Endothelial cell of umbilical vein (primary cell): ENCODE measurements around the gene ORM2. TPM values are rescaled to one million over a fixed set of nuclear protein-coding genes. Genes with fewer than 3 reads are reported as not detected.

Experiments used
- BruUV-seq: library from RNA; stranded (reverse); fragments of 400-500 nt; replicated peaks from 2 replicates; lab custom pipeline; 2021; lab: Mats Ljungman, UMichigan
- CTCF ChIA-PET: fragments of 300-600, 350-600 bp; sonication (Branson Sonifier 250); formaldehyde crosslinking; loops from one replicate; lab custom pipeline; 2021; ENCODE audit warnings: antibody characterized with exemption, inconsistent platforms; lab: Charles Lee
- POLR2A ChIA-PET: fragments of 300-600, 350-600 bp; sonication (Branson Sonifier 250); formaldehyde crosslinking; loops from one replicate; lab custom pipeline; 2021; ENCODE audit warnings: antibody characterized with exemption, inconsistent platforms; lab: Charles Lee
- DNase-seq: peaks from one replicate; pipeline ENCODE4 v3.0.0-alpha.2; 2011; ENCODE audit warnings: low read depth, low spot score
- FAIRE-seq: peaks from 2 replicates; lab custom pipeline; 2011; peaks lifted over from hg19 to GRCh38; lab: Jason Lieb, UNC
- H2AFZ ChIP-seq: 2 replicates; pipeline ENCODE4 v1.6.0; 2012; ENCODE audit warnings: low read depth, low read length, control low read depth, inconsistent platforms
- H3K27ac ChIP-seq: 2 replicates; pipeline ENCODE4 v1.5.1; 2011; ENCODE audit warnings: low read depth, mild to moderate bottlenecking, control low read depth, low read length, moderate library complexity; ENCODE audit not compliant: insufficient read depth
- H3K27me3 ChIP-seq, 2 experiments: 2 replicates each; pipeline versions ENCODE4 v1.6.0 to v1.6.1; 2011; ENCODE audit warnings: low read length in 2 of 2, mixed read lengths in 1 of 2; ENCODE audit not compliant: control insufficient read depth in 2 of 2, insufficient read depth in 2 of 2
- H3K36me3 ChIP-seq, 2 experiments: 2 replicates in 1 of 2; 3 replicates in 1 of 2; pipeline ENCODE4 v1.5.1; 2011; ENCODE audit warnings: low read length in 2 of 2, mild to moderate bottlenecking in 1 of 2, moderate library complexity in 1 of 2; ENCODE audit not compliant: control insufficient read depth in 2 of 2, insufficient read depth in 2 of 2; ENCODE audit errors: extremely low read depth in 1 of 2
- H3K4me1 ChIP-seq: 3 replicates; pipeline ENCODE4 v1.5.1; 2011; ENCODE audit warnings: mild to moderate bottlenecking, low read length; ENCODE audit not compliant: control insufficient read depth, insufficient read depth; ENCODE audit errors: extremely low read depth
- H3K4me2 ChIP-seq: 2 replicates; pipeline ENCODE4 v1.6.1; 2011; ENCODE audit warnings: low read length, control low read depth, mixed read lengths; ENCODE audit not compliant: insufficient read depth
- H3K4me3 ChIP-seq, 3 experiments: fragments of 200-600 bp in 1 of 3; sonication (generic), shearing (Covaris generic) in 1 of 3; replicated peaks in 1 of 3; 2 replicates each; pipeline ENCODE4 v1.5.1; 2011 to 2016; ENCODE audit warnings: control low read depth in 3 of 3, low read length in 3 of 3, mild to moderate bottlenecking in 2 of 3, inconsistent platforms in 1 of 3, low read depth in 1 of 3, moderate library complexity in 1 of 3; ENCODE audit not compliant: insufficient read depth in 1 of 3
- H3K79me2 ChIP-seq: 2 replicates; pipeline ENCODE4 v1.6.0; 2012; ENCODE audit warnings: low read length, inconsistent platforms; ENCODE audit not compliant: control insufficient read depth, insufficient read depth
- H3K9ac ChIP-seq: replicated peaks from 2 replicates; pipeline ENCODE3; 2011; ENCODE audit warnings: low read length, control low read depth; ENCODE audit not compliant: insufficient read depth; ENCODE audit errors: extremely low read depth
- H3K9me1 ChIP-seq: replicated peaks from 3 replicates; pipeline ENCODE4 v1.6.0; 2011; ENCODE audit warnings: mild to moderate bottlenecking, low read length; ENCODE audit not compliant: control insufficient read depth, insufficient read depth; ENCODE audit errors: extremely low read depth
- H3K9me3 ChIP-seq: replicated peaks from 2 replicates; pipeline ENCODE4 v1.5.1; 2012; ENCODE audit warnings: low read length, inconsistent platforms; ENCODE audit not compliant: control insufficient read depth, insufficient read depth
- H4K20me1 ChIP-seq: replicated peaks from 2 replicates; pipeline ENCODE3; 2011; ENCODE audit warnings: mild to moderate bottlenecking, low read length; ENCODE audit not compliant: control insufficient read depth, insufficient read depth; ENCODE audit errors: extremely low read depth
- EZH2 ChIP-seq: IDR thresholded peaks from 2 replicates; pipeline ENCODE4 v1.6.1; 2012; ENCODE audit warnings: borderline replicate concordance, low read depth, mild to moderate bottlenecking, moderate library complexity, low read length, inconsistent platforms; ENCODE audit not compliant: severe bottlenecking
- FOS ChIP-seq: IDR thresholded peaks from 2 replicates; pipeline ENCODE4 v1.6.1; 2011; ENCODE audit warnings: mild to moderate bottlenecking, low read length, moderate library complexity, borderline replicate concordance; ENCODE audit not compliant: insufficient read depth
- GATA2 ChIP-seq: IDR thresholded peaks from 2 replicates; pipeline ENCODE4 v1.7.0; 2011; ENCODE audit warnings: low read depth, mild to moderate bottlenecking, moderate library complexity, mixed read lengths, low read length; ENCODE audit not compliant: insufficient read length, insufficient read depth
- JUN ChIP-seq: IDR thresholded peaks from 2 replicates; pipeline ENCODE4 v1.6.1; 2011; ENCODE audit warnings: borderline replicate concordance, low read depth; ENCODE audit not compliant: insufficient read length, insufficient read depth
- MYC ChIP-seq: IDR thresholded peaks from one replicate; pipeline ENCODE4 v1.6.1; 2011; ENCODE audit warnings: mild to moderate bottlenecking, low read depth, low read length
- POLR2A ChIP-seq: IDR thresholded peaks from 2 replicates; pipeline ENCODE4 v1.6.1; 2012; ENCODE audit warnings: low read depth, mild to moderate bottlenecking, control low read depth, low read length
- POLR2AphosphoS5 ChIP-seq: IDR thresholded peaks from 2 replicates; pipeline ENCODE4 v1.6.1; 2012; ENCODE audit warnings: low read depth, mild to moderate bottlenecking, control low read depth, low read length, moderate library complexity; ENCODE audit not compliant: insufficient read depth
- dilution Hi-C: fragments of 300-500 bp; cut with MboI; formaldehyde crosslinking; loops from one replicate; pipeline ENCODE4 v1.15.0; 2019; ENCODE audit warnings: low sequenced_read_pairs; ENCODE audit not compliant: extremely low pct_ligation_motif_present
- intact Hi-C: fragments of 100-400 bp; cut with micrococcal nuclease; formaldehyde crosslinking; loops from one replicate; pipeline ENCODE4 v1.10.0; 2022
- polyA plus RNA-seq, 4 experiments: library from polyadenylated mRNA; depleted of rRNA in 3 of 4; stranded (reverse) in 3 of 4; unstranded in 1 of 4; fragments of >200 nt; gene quantifications; 2 replicates each; pipeline versions ENCODE4 v1.2.1 to v1.2.3, GENCODE V29; 2011 to 2012; ENCODE audit warnings: missing spikeins in 1 of 4
- total RNA-seq: library from RNA; stranded (reverse); gene quantifications from 2 replicates; pipeline ENCODE4 v1.2.3, GENCODE V29; 2021
- TF ChIP-seq, protein P1 (sequence below), 2 donors: IDR thresholded peaks; 1 replicate in 1 of 2; 2 replicates in 1 of 2; pipeline ENCODE4 v1.5.1; 2011; ENCODE audit warnings: low read length in 2 of 2, mild to moderate bottlenecking in 2 of 2, moderate library complexity in 2 of 2, control low read depth in 1 of 2, inconsistent platforms in 1 of 2, low read depth in 1 of 2; ENCODE audit not compliant: insufficient read depth in 1 of 2; ENCODE audit errors: extremely low read depth in 1 of 2
- TF ChIP-seq, protein P2 (sequence below): IDR thresholded peaks from 2 replicates; pipeline ENCODE4 v1.6.1; 2011; ENCODE audit not compliant: insufficient read depth, insufficient read length

ORM2 gene
- total and polyA plus RNA-seq, 2 donors (not counting 3 experiments of a cell fraction or from before 2014, with no cell fraction given) = not detected

DNA sequence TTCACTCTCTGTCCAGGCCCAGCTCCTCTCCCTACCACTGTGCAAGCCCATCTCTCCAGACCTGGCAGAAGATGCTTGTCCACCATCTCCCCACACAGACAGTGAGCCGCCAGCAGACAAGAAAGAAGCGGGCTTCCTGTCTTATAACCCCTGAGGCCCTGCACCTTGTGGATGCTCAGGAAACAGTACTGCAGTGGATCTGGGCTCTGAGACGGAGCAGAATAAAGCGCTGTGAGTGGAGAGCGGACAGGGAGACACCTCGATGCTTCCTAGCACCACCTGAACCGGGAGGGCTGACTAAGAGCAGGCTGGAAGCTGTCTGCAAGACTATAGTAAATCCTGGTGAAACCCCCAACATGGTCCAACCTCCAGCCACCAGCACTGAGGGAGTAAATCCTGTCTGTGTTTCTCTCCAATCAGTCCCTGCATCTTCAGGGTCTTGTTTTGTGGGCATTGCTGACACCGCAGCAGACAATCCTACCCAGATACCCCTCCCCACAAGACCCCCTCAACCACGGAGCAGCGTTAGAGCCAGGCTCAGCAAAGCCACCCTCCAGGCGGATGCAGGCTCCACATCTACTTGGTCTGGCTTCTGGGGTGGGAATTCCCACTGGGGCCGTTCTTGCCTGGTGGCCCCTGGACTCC lies 18.7 kb downstream of the ORM2 start:
- Histone ChIP-seq H3K27me3 (no peaks in the 10 kb centered on the region), H3K9me1 (no peaks in the 10 kb centered on the region), H2AFZ (no peak overlapping the region), H4K20me1 (no peaks in the 10 kb centered on the region), H3K27ac (no peak overlapping the region), H3K4me1 (no peaks in the 10 kb centered on the region), H3K36me3 (peaks cover 8 to 38% of the 10 kb centered on the region in 2 experiments), H3K9ac (no peak overlapping the region), H3K79me2 (no peaks in the 10 kb centered on the region), H3K9me3 (no peaks in the 10 kb centered on the region), H3K4me3 (no peak overlapping the region), H3K4me2 (no peak overlapping the region)
- DNase-seq = no peak
- ChIA-PET POLR2A (no interaction called here), CTCF (interaction anchor here (1.0 to 1.1 kb wide), 2 partner anchors 52 to 57 kb away, joined by 3 read pairs; no protein-coding TSS in a partner anchor)
- no TSS peak for BruUV-seq
- FAIRE-seq = no peak
- intact Hi-C loops = no loop called here
- dilution Hi-C loops = no loop called here
- TF ChIP-seq MYC = no peak
- TF ChIP-seq EZH2 = no peak
- TF ChIP-seq POLR2AphosphoS5 = no peak
- no peak for TF ChIP-seq GATA2
- TF ChIP-seq FOS = no peak
- TF ChIP-seq, protein P1, sequence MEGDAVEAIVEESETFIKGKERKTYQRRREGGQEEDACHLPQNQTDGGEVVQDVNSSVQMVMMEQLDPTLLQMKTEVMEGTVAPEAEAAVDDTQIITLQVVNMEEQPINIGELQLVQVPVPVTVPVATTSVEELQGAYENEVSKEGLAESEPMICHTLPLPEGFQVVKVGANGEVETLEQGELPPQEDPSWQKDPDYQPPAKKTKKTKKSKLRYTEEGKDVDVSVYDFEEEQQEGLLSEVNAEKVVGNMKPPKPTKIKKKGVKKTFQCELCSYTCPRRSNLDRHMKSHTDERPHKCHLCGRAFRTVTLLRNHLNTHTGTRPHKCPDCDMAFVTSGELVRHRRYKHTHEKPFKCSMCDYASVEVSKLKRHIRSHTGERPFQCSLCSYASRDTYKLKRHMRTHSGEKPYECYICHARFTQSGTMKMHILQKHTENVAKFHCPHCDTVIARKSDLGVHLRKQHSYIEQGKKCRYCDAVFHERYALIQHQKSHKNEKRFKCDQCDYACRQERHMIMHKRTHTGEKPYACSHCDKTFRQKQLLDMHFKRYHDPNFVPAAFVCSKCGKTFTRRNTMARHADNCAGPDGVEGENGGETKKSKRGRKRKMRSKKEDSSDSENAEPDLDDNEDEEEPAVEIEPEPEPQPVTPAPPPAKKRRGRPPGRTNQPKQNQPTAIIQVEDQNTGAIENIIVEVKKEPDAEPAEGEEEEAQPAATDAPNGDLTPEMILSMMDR (IDR thresholded peaks at IDR 0.05; ENCODE audit: extremely low read depth in 1 of 2, insufficient read depth in 1 of 2, low read depth in 1 of 2, low read length in 2 of 2) = no peak
- no peak for TF ChIP-seq POLR2A
- no peak for TF ChIP-seq JUN
- TF ChIP-seq, protein P2, sequence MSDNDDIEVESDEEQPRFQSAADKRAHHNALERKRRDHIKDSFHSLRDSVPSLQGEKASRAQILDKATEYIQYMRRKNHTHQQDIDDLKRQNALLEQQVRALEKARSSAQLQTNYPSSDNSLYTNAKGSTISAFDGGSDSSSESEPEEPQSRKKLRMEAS = no peak
